Mononuclear cell (primary cell): ENCODE results near the gene VWA2. TPM values are rescaled to one million over a fixed set of nuclear protein-coding genes. Genes with fewer than 3 reads are reported as not detected.

Experiments used
- H3K27me3 ChIP-seq: 2 replicates; pipeline ENCODE4 v1.6.0; 2011; ENCODE audit warnings: low read length, control low read depth; ENCODE audit not compliant: insufficient read depth
- H3K4me1 ChIP-seq: 2 replicates; pipeline ENCODE4 v1.5.1; 2011; ENCODE audit warnings: mild to moderate bottlenecking, low read length, control low read depth; ENCODE audit not compliant: insufficient read depth
- H3K4me3 ChIP-seq: 2 replicates; pipeline ENCODE4 v1.5.1; 2011; ENCODE audit warnings: mild to moderate bottlenecking, low read length, moderate library complexity
- H3K9me3 ChIP-seq: 2 replicates; pipeline ENCODE4 v1.5.1; 2011; ENCODE audit warnings: low read depth, mild to moderate bottlenecking, control low read depth, low read length
- total RNA-seq: library from RNA; depleted of rRNA; stranded (reverse); fragments of >200 nt; gene quantifications from one replicate; pipeline ENCODE4 v1.2.3, GENCODE V29; 2012

The VWA2 gene
- total RNA-seq, 1 donor = not detected

DNA sequence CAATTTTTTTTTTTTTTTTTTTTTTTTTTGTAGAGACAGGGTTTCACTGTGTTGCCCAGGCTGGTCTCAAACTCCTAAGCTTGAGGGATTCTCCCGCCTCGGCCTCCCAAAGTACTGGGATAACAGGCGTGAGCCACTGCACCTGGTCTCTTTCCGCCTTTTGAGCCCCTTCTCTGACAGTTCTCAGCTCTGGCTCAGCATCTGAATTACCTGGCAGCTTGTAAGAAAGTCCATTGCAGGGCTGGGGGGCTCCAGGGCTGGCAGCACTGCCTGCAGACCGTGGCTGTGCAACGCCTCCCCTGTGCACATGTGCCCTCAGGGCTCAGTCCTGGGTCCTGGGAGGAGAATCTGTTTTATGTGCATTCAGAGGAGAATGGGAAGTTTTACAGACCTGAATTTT lies 37.6 kb downstream of the VWA2 start:
- no peaks in the 10 kb centered on the region for H3K27me3 ChIP-seq
- H3K9me3 ChIP-seq = no peaks in the 10 kb centered on the region
- no peak overlapping the region for H3K4me3 ChIP-seq
- H3K4me1 ChIP-seq = no peaks in the 10 kb centered on the region

DNA sequence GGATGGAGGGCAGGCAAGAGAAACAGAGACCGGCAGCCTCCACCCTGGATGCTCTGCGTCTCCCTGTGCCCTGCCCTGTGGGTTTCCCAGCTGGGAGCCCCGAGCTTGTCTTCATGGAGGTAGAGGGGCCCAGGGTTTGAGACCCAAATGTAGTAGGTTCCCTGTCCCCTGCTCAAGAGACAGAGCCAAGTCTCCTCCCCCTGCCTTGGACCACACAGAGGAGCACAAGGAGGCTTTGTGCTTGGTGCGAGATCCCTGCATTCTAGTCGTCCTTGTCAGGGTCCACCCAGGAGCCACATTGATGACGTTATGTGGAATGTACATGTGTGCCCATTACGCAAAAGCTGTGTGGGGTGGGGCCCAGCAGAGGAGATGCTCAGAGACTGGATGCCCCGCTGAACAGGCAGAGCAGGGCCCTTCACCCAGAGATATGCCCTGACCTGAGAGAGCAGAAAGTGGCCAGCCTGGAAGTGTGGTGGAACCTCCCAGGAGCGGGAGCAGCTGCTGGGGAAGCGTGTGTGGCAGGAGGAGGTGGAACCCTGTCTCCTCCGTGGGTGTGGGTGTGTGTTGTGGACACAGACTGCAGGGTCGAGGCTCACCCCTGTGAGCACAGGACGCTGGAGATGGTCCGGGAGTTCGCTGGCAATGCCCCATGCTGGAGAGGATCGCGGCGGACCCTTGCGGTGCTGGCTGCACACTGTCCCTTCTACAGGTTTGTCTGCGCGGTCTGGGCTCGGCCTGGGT lies 39.3 kb downstream of the VWA2 start:
- no peaks in the 10 kb centered on the region for H3K9me3 ChIP-seq

DNA sequence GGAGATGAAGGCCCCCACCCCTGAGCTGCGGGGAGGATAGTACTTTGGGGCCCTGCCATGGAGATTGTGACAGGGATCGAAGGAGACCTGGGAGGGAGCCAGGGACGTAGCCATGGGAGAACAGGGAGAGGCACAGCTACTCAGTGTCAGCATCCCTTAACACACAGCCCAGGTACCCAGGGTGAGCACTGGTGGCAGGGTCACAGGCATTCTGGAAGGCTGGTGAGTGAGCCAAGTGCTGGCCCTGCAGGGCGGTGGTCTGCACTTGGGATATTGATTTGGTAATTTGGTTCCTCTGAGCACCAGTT lies 39.8 kb downstream of the VWA2 start:
- Histone ChIP-seq H3K4me1 (no peaks in the 10 kb centered on the region), H3K27me3 (no peaks in the 10 kb centered on the region), H3K9me3 (no peaks in the 10 kb centered on the region), H3K4me3 (no peak overlapping the region)

More for the DNA sequence above, 39.3 kb downstream of the VWA2 start:
- H3K4me1 ChIP-seq = no peaks in the 10 kb centered on the region
- H3K4me3 ChIP-seq = no peak overlapping the region
- H3K27me3 ChIP-seq = no peaks in the 10 kb centered on the region

DNA sequence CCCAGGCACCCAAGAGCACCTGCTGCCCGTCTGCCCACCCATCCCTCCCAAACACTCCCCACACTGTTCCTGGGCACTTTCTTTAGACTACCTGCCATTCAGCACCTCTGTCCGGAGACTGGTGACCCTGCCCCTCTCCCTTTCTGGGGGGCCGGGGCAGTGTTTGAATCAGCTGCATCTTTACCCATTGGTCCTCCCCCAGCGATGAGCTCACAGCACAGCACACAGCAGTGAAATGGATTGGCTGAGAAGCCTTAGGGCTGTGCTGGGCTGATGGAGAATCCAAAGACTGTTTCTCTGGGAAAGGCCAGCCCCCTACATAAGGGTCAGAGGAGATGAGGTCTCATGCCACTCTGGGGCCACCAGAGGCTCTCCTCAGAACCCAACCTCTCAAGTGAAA lies 40.2 kb downstream of the VWA2 start:
- no peaks in the 10 kb centered on the region for H3K4me1 ChIP-seq

DNA sequence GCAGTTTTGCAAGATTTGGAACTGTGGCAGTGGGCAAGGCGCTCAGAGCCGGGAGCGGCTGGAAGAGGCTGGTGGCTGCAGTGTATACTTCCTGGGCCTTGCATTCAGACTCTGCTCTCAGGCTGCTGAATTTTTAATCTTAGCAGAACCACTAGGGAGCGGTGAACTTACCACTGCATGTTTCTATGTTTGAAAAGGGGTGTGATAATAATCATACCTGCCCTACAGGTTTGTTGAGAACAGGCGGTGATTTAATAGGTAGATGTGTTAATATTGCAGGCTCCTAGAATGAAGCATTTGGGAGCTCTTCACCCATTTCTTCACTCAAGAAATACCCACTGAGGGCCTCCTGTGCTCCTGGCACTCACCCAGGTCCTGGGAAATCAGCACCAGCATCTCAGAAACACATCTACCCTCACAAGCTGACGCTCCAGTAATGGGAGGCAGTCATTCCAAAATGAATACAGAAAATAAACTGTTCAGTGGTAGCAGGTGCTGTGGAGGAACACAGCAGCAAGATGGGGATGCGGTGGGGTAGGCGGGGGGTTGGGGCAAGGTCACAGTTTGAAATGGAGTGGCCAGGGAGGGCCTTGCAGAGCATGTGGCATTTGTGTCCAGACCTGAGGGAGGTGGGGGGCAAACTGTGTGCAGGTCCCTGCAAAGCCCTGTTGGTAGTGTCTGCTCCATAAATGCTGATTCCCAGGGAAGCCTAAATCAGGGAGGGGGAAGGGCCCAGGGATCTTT lies 41.0 kb downstream of the VWA2 start:
- H3K4me3 ChIP-seq = no peak overlapping the region
- H3K9me3 ChIP-seq = no peaks in the 10 kb centered on the region
- no peaks in the 10 kb centered on the region for H3K27me3 ChIP-seq
- H3K4me1 ChIP-seq = no peaks in the 10 kb centered on the region

More for the DNA sequence above, 40.2 kb downstream of the VWA2 start:
- Histone ChIP-seq H3K27me3 (no peaks in the 10 kb centered on the region), H3K9me3 (no peaks in the 10 kb centered on the region), H3K4me3 (no peak overlapping the region)

DNA sequence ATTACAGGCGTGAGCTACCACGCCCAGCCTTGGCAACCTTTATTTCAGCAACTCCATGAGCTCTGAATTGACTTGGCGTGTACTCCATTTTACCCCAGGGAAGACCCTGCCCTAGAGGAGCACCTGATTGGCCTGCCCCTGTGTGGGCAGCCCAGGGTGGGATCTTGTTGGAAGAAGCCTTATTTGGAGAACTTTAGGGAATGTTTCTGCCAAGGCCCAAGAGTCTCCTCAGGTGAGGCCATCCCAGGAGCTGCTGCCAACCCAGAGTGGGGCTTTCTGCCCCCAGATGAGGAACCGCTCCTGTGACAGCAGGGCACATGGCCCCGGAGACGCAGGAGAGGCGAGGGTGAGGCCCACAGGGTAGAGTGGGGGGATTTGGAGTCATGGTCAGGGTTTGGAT lies 42.0 kb downstream of the VWA2 start:
- no peaks in the 10 kb centered on the region for H3K27me3 ChIP-seq
- H3K4me1 ChIP-seq = no peaks in the 10 kb centered on the region
- no peak overlapping the region for H3K4me3 ChIP-seq
- no peaks in the 10 kb centered on the region for H3K9me3 ChIP-seq

DNA sequence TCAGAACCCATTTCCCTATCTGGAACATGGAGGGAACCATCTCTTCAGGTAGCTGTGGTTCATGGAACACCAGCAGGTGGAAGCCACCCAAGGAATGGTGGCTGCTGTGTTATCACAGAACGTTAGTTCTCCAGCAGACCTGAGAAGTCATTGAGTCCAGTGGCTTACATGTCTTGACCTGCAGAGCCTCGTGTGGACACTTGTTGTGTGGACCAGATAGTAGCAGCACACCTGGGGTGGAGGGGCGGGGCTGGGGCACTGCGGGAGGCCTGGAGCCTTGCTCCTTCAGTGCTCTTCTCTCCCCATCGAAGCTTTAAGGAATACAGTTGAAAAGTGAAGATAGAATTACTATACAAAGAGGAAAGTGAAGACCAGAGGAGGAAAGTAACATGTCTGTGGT lies 42.4 kb downstream of the VWA2 start:
- Histone ChIP-seq H3K4me3 (no peak overlapping the region), H3K27me3 (no peaks in the 10 kb centered on the region), H3K4me1 (no peaks in the 10 kb centered on the region), H3K9me3 (no peaks in the 10 kb centered on the region)

DNA sequence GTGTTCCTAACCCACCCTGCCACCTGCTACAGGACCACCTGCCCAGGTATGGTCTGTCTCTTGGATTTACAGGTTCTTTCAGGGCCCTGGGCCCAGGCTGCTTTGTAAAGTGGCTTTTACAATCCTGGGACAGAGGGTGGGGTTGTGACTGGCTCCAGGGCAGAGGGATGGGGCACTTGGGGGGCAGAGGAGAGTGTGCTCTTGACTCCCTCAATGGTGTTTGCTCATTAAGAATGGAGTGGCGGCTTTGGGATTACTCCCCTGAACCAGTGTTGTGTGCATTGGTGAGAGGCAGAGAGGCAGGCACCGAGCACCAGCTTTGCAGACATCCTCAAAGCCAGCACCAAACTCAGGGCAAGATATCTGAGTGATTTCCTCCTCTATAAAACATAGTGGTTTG lies 43.5 kb downstream of the VWA2 start:
- H3K4me3 ChIP-seq = no peak overlapping the region
- H3K27me3 ChIP-seq = no peaks in the 10 kb centered on the region
- no peaks in the 10 kb centered on the region for H3K9me3 ChIP-seq
- no peaks in the 10 kb centered on the region for H3K4me1 ChIP-seq

DNA sequence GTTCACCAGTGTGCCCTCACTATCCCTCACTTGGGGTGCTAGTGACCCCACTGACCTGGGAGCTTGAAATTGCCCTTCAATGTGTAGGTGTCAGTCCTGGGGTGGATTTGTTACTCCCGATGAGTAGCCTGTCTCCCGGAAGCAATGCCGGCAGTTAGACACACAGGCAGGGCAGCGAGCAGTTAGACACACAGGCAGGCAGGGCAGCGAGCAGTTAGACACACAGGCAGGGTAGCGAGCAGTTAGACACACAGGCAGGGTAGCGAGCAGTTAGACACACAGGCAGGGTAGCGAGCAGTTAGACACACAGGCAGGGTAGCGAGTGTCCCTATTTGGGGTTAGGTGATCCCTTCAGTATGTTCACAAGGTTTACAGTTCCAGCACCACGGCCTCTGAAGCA lies 44.0 kb downstream of the VWA2 start:
- Histone ChIP-seq H3K4me3 (no peak overlapping the region), H3K9me3 (no peaks in the 10 kb centered on the region), H3K4me1 (no peaks in the 10 kb centered on the region), H3K27me3 (no peaks in the 10 kb centered on the region)

DNA sequence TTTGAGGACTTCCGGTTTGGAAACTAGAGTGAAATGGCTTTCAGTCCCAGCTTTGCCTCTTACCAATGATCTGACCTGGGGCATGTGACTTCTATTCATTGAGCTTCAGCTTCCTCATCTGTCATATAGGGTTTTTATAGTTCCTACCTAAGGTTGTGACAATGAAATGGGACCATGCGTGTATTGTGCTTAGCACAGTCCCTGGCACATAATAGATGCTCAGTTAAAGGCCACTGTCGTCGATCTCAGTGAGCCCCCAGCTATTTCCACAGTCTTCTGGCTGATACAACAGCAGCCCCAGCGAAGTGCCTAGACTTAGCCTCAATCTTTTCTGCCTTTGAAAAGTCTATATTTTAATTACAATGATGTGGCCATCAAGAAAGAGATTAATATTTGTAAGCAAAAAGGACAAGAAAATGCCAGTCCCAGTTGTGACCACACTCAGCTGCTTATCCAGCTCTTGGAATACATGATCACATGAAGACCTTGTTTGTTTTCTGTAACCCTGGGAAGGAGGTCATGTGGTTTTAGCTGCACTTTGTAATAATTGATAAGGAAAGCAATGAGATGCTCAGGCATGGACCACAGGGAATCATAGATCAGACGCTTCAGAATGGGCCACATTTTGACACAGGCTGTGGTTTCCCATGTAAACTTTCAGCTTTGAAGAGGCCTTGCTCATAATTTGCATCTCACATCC lies 44.6 kb downstream of the VWA2 start:
- no peaks in the 10 kb centered on the region for H3K9me3 ChIP-seq
- no peaks in the 10 kb centered on the region for H3K4me1 ChIP-seq
- H3K4me3 ChIP-seq = no peak overlapping the region
- H3K27me3 ChIP-seq = no peaks in the 10 kb centered on the region

DNA sequence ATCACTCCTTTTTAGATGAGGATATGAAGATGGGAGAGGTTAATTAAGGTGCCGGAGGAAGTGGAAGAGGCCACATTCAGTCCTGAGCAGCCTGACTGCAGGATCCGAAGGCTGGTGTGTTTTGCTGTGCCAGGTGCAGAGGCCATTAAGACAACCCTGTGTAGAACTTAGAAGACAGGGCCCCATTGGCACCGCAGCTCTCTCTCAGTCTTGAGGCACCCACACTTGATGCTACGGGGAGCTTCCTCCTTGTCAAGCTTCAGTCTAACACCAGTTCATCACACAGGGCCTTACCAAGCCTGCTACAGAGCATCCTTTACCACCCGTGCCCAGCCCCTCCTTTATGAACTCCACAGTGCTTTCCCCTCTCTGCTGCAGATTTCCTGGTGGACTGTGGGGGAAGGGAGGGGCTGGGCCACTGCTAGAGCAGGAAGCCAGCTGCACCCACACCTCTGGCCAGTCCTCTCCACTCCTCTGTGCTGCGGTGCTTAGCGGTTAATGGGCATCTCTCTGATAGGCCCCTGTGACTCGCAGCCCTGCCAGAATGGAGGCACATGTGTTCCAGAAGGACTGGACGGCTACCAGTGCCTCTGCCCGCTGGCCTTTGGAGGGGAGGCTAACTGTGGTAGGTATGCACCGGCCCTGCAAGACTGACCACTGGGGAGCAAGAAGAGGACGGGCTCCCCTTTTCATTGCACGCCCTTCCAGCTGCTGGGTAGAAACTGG lies 45.5 kb downstream of the VWA2 start:
- Histone ChIP-seq H3K4me1 (no peaks in the 10 kb centered on the region), H3K27me3 (no peaks in the 10 kb centered on the region), H3K9me3 (no peaks in the 10 kb centered on the region), H3K4me3 (no peak overlapping the region)

DNA sequence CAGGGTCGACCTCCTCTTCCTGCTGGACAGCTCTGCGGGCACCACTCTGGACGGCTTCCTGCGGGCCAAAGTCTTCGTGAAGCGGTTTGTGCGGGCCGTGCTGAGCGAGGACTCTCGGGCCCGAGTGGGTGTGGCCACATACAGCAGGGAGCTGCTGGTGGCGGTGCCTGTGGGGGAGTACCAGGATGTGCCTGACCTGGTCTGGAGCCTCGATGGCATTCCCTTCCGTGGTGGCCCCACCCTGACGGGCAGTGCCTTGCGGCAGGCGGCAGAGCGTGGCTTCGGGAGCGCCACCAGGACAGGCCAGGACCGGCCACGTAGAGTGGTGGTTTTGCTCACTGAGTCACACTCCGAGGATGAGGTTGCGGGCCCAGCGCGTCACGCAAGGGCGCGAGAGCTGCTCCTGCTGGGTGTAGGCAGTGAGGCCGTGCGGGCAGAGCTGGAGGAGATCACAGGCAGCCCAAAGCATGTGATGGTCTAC lies 46.9 kb downstream of the VWA2 start:
- H3K27me3 ChIP-seq = no peaks in the 10 kb centered on the region
- no peaks in the 10 kb centered on the region for H3K4me1 ChIP-seq
- no peak overlapping the region for H3K4me3 ChIP-seq
- H3K9me3 ChIP-seq = no peaks in the 10 kb centered on the region

DNA sequence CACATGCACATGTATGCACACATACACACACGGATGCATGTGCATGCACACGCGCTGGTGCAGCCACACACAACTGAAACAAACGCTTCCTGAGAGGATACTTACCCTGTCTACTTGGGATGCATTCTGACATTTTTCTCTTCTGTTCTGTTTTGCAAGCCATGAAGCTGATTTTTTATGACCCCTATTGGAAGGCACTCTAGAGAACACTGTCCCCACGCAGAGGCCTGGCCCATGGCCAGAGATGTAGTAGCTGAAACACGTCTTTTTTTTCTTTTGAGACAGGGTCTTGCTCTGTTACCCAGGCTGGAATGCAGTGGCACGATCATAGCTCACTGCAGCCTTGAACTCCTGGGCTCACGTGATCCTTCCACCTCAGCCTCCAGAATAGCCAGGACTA lies 47.9 kb downstream of the VWA2 start:
- H3K27me3 ChIP-seq = no peaks in the 10 kb centered on the region
- H3K9me3 ChIP-seq = no peaks in the 10 kb centered on the region
- H3K4me1 ChIP-seq = no peaks in the 10 kb centered on the region
- no peak overlapping the region for H3K4me3 ChIP-seq

DNA sequence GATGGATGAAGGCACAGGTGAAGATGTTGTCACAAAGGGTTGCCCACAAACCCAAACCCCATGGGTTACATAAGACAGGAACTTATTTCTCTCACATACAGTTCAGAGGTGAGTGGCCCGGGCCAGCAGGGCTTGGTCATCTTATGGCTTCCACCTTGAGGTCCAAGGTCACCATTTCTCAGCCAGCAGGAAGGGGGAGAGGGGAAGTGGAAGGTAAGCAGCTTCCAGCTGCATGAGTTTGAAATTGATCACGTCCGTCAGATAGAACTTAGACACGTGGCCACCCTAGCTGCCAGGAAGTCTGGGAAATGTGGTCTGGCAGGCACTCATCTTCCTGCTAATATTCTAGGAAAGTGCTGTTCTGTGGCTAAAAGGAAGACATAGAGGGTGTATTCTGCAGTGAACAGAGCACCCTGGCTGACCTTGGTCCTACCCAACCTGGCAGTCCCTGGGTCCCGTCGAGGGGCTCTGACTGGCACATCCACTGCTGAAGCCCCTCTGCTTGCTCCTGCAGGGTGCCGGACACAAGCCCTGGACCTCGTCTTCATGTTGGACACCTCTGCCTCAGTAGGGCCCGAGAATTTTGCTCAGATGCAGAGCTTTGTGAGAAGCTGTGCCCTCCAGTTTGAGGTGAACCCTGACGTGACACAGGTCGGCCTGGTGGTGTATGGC lies 49.5 kb downstream of the VWA2 start:
- Histone ChIP-seq H3K4me3 (no peak overlapping the region), H3K9me3 (no peaks in the 10 kb centered on the region), H3K4me1 (no peaks in the 10 kb centered on the region), H3K27me3 (no peaks in the 10 kb centered on the region)

DNA sequence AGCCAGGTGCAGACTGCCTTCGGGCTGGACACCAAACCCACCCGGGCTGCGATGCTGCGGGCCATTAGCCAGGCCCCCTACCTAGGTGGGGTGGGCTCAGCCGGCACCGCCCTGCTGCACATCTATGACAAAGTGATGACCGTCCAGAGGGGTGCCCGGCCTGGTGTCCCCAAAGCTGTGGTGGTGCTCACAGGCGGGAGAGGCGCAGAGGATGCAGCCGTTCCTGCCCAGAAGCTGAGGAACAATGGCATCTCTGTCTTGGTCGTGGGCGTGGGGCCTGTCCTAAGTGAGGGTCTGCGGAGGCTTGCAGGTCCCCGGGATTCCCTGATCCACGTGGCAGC lies 50.0 kb downstream of the VWA2 start:
- H3K4me3 ChIP-seq = no peak overlapping the region
- H3K27me3 ChIP-seq = no peaks in the 10 kb centered on the region
- H3K4me1 ChIP-seq = no peaks in the 10 kb centered on the region
- H3K9me3 ChIP-seq = no peaks in the 10 kb centered on the region
